IMR-90 (cell line): ENCODE measurements around the gene ANKRD10.

Experiments
- BHLHE40 ChIP-seq: fragments of 150-350 bp; IDR thresholded peaks from 2 replicates; pipeline ENCODE4 v1.6.1; 2016; ENCODE audit warnings: mild to moderate bottlenecking, low read depth, low read length
- CTCF ChIP-seq: conservative IDR thresholded peaks from 2 replicates; pipeline ENCODE4 v1.5.1; 2012; ENCODE audit warnings: mild to moderate bottlenecking, low read depth, low read length, improper control_type of control experiment
- MAFK ChIP-seq: IDR thresholded peaks from 2 replicates; pipeline ENCODE4 v1.6.1; 2012; ENCODE audit warnings: low read depth, low read length, improper control_type of control experiment
- RAD21 ChIP-seq: IDR thresholded peaks from 2 replicates; pipeline ENCODE4 v1.6.1; 2012; ENCODE audit warnings: low read length, improper control_type of control experiment

DNA sequence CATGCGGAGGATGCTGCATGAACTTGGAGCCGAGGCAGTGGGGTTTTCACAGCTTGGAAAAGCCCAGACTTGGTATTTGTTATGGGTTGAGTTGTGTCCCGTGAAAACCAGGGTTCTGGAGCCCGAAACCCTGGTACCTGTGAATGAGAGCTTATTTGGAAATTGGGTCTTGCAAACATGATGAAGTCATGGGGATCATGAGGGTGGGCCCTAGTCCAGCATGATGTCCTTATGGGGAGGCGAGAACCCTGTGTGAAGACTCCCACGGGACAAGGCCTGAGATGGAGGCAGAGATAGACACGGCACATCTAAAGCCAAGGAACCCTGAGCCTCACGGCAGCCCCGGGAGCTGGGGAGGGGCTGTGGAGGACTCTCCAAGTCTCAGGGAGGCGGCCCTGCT, 82.3 kb downstream of the ANKRD10 start:
- TF ChIP-seq MAFK (no peak), CTCF (no peak), RAD21 (no peak), BHLHE40 (no peak)
